CD4-positive, alpha-beta T cell treated with Interleukin-15 for 1 hour (primary cell): ENCODE measurements around the gene RANBP17.
"Not testable (repeated sequence)": the region's sequence is repeated elsewhere in the genome, so short reads cannot be mapped to it uniquely, and the experiment has no call there.

Experiments used
- DNase-seq: peaks from one replicate; pipeline ENCODE4 v3.0.0-alpha.2; 2020

Gene RANBP17

DNA sequence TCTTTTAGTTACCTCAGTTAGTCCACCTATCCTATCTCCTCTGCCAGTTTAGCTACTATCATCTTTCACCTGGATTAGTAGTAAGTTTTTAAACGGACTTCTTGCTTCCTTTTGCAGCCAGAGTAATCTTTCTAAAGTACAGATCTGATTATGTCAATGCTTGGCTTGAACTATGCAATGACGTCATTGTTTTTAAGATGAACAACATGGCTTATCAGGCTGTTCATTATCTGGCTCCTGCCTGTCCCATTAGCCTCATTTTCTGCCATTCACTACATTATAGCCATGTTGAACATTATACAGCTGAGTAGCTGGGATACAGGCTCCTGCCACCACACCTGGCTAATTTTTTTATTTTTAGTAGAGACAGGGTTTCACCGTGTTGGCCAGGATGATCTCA is 98.7 kb downstream of the RANBP17 start:
- DNase-seq = no peak

- DNase-seq = no peak
These were observed 101.7 kb downstream of the RANBP17 start for GRCh38 chr5:170963521-170963920.

DNA sequence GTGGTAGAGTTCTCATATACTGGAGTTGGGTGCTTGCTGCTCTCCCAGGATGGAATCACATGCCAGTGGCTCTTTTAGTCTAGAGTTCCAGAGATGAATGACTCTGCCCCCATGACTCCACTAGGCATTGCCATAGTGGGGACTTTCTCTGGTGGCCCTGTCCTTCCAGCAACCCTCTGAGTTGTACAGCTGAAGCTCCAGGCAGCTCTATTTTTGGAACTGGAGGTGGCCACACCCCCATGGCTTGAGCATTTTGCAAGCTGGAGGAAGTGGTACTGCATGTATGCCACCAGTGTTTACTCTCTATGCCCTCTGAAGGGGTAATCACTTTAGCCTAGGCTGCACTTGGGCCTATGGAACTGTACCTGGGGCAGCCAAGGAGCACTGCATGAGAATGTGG is 112.6 kb downstream of the RANBP17 start:
- DNase-seq = no peak

- not testable (repeated sequence) for DNase-seq
These were observed 118.4 kb downstream of the RANBP17 start for GRCh38 chr5:170980261-170980660.

DNA sequence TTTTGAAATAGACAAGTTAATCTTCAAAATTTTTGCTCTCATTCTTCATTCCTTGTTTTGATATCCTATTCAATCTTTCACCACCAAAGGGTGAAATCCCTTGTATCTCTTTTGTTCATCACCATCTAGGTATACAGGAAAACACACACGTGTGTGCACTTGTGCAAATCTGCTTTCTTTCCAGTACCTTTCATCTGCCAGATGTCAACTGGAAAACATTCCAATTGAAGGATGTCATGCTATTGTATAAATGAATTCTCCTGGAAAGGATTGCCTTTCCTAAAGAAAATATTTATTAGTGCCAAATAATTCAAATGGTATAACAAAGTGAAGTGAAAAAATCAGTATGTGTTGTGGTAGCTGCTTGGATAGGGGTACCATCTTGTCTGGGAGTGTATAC is 123.7 kb downstream of the RANBP17 start:
- no peak for DNase-seq

- DNase-seq = no peak
These were observed 124.8 kb downstream of the RANBP17 start for GRCh38 chr5:170986598-170986997.

- DNase-seq = no peak
These were observed 131.7 kb downstream of the RANBP17 start for GRCh38 chr5:170993476-170993875.

GRCh38 chr5:171010086-171010485 is 148.3 kb downstream of the RANBP17 start:
- DNase-seq = no peak

DNA sequence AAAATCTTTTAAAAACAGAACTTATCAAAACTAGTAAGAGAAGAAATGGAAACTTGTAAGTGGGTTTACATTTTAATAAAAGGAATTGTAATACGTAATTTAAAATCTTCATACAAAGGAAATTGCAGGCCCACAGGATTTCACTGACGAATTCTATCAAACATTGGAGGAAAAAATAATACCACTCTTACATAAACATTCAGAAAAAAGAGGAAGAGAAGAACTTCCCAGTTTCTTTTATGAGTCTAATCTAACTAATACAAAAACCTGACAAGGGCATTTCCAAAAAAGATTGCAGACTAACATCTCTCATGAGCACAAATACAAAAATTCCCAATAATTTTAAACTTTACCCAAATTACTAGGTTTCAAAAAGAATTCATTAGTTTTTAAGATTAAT is 149.0 kb downstream of the RANBP17 start:
- DNase-seq = no peak

- no peak for DNase-seq
These were observed 161.7 kb downstream of the RANBP17 start for GRCh38 chr5:171023508-171023907.

GRCh38 chr5:171024084-171024483 is 162.3 kb downstream of the RANBP17 start:
- DNase-seq = no peak

DNA sequence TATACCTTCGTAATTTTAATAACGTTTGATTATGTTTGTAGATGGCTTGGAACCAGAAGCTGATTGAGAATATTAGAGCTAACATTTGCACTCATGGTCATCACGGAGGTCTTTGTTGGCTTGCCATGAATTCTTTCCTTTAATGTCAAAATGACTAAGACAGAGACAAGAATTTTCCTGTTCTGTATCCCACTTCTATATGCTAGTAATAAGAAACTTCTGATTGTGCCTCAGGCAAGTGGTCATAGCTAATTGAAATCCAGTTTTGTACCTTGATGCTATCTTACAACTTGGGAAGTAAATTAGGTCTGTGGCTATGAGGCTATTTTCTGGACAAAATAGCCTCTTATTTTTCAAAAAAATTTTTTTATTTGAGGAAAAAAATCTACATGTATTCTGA is 167.6 kb downstream of the RANBP17 start:
- no peak for DNase-seq

DNA sequence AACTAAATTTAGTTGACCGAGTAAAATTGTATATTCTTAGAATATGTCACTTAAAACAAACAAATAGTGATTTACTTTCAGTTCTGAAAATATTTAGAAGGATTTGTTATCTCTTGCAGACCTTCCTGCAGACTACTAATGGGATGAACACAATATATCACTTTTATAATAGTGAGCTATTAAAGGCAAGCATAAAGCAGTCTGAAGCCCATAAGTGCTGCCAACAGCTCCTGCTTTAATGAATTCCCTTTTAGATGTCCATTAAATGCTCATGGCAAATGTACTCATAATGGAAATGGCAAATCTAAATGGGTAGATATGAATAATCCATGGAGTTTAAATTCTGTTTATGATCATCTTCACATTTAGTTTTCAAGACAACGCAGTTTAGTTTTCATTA is 170.2 kb downstream of the RANBP17 start:
- DNase-seq = no peak

- DNase-seq = no peak
These were observed 170.7 kb downstream of the RANBP17 start for GRCh38 chr5:171032435-171032973.

DNA sequence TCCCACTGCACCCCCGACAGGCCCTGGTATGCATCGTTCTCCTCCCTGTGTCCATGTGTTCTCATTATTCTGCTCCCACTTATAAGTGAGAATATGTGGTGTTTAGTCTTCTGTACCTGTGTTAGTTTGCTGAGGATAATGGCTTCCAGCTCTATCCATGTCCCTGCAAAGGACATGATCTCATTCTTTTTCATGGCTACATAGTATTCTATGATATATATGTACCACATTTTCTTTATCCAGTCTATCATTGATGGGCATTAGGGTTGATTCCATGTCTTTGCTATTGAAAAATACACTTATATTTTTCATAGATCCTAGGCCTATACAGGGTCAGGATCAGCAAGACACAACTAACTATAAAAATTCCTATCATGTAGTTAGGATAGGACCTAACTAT is 180.1 kb downstream of the RANBP17 start:
- not testable (repeated sequence) for DNase-seq

GRCh38 chr5:171050916-171051315 is 189.1 kb downstream of the RANBP17 start:
- no peak for DNase-seq

GRCh38 chr5:171055875-171056454 is 194.1 kb downstream of the RANBP17 start:
- no peak for DNase-seq

- DNase-seq = no peak
These were observed 205.8 kb downstream of the RANBP17 start for GRCh38 chr5:171067540-171068130.

DNA sequence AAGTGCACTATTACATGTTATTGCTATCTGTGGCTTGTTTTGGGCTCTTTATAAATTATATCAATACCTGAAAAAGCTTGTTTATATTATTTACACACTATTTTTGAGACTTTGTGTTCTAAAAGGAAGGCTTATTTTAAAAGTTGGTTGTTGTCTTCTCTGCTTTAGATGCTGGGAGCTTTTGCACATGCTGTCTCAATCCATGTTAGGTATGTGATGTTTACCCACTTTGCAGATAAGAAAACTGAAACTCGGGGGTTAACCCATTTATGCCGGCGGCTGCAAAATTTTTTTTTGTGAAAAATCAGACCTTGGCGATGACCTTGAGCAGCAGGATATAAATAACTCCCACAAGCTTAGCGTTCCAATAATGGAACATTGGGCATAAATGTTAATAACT is 212.9 kb downstream of the RANBP17 start:
- DNase-seq = no peak

DNA sequence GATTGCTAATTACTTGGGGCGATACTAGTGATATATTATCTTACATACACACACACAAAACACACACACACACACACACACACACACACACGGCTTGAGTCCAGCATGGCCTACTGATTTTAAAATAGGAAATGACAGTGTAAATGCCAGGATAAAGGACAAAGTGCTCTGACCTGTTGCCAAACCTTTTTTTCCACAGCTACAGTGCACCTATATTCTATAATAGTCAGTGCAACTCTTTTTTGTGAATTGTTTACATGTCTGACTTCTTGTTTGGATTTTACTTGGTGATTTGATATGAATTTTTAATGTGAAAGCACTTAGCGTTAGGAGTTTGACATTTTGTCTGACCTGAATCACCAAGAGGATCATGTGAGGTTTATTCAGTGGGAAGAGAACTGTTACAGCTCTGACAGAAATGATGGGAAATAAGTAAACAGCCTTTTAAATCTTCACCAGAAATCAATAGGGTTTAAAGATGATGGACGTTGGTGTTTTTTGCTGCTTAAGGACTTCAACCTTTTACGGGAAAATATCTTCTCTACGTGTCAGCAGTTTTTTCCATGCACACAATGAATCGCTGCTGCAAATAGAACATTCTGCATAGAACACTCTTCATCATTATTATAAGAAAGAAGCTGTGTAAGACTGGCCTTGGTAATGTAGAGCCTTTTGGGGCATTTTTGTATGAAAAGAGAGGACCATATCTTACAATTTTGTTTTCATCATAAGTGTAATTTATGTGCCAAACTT is 218.5 kb downstream of the RANBP17 start:
- DNase-seq = no peak

DNA sequence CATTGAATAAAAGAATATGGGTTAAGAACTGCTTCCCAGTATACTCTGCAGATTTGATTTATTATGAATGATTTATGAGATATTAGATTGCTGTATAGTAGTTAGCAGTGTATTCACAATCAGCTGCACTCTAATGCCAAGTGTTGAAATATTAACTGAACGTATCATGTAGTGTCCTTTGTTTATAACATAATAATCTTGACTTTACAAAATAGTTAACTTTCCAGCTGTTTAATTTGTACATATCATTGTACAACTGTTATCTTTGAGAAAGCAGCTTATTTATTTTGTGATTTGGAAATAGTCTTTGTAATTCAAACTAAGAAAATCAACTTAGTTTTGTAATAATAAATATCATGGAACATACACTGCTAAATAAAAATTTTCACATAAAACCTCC is 219.5 kb downstream of the RANBP17 start:
- DNase-seq = no peak

GRCh38 chr5:171092194-171092593 is 230.4 kb downstream of the RANBP17 start:
- DNase-seq = no peak

DNA sequence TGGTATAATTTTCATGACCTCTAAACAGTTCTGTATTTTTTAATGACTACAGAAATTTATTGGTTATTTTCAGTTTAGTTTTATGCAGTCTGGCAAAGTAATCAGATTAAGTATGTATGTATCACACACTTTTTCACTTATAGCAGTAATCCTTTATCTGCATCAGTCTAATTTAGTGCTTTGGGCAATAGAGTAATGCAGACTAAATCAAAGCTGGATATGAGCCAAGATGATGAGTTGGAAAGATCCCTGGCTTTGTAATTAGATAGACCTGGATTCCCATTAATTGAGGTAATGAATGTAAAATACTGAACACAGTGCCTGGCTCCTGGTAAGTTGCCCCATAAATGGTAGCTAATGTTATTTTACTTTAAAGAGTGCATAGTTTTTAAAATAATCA is 231.8 kb downstream of the RANBP17 start:
- no peak for DNase-seq

GRCh38 chr5:171094356-171094755 is 232.5 kb downstream of the RANBP17 start:
- DNase-seq = no peak
